Measurements from ENCODE around the gene ZNF835. TPM values are rescaled to one million over a fixed set of nuclear protein-coding genes. Genes with fewer than 3 reads are reported as not detected.
A peak's percentile ranks its signal among the peaks of the same experiment; 100 is the strongest.

ZNF835 gene
- total RNA-seq, 1 donor = not detected

GRCh38 chr19:56642711-56643459, 28.7 kb downstream of the ZNF835 start, which contains the start of gene SMIM17:
SMIM17 (plus strand) TSS chr19:56643159; CDS start chr19:56645668, 2,509 bp downstream.
- H3K4me3 ChIP-seq (ENCODE audit: low read depth, low read length) = no peak within 1 kb of the TSS
- no peak for DNase-seq (ENCODE audit: low read depth)
- no peak for TF ChIP-seq CTCF (IDR thresholded peaks at IDR 0.05; ENCODE audit: insufficient read depth, low read length)

- no peak overlapping the region for H3K4me3 ChIP-seq (ENCODE audit: low read depth, low read length)
- peak; percentile 1 for DNase-seq (ENCODE audit: low read depth)
- no peak for TF ChIP-seq CTCF (IDR thresholded peaks at IDR 0.05; ENCODE audit: insufficient read depth, low read length)
Observed at GRCh38 chr19:56639217-56639616, 32.3 kb downstream of the ZNF835 start.

- peak; percentile 51 for DNase-seq (ENCODE audit: low read depth)
- no peak overlapping the region for H3K4me3 ChIP-seq (ENCODE audit: low read depth, low read length)
- TF ChIP-seq CTCF (IDR thresholded peaks at IDR 0.05; ENCODE audit: insufficient read depth, low read length) = no peak
Observed at GRCh38 chr19:56637976-56638555, 33.5 kb downstream of the ZNF835 start.

GRCh38 chr19:56633021-56633420, 38.5 kb downstream of the ZNF835 start:
- no peak overlapping the region for H3K4me3 ChIP-seq (ENCODE audit: low read depth, low read length)
- no peak for TF ChIP-seq CTCF (IDR thresholded peaks at IDR 0.05; ENCODE audit: insufficient read depth, low read length)
- DNase-seq (ENCODE audit: low read depth) = no peak

- no peak overlapping the region for H3K4me3 ChIP-seq (ENCODE audit: low read depth, low read length)
- DNase-seq (ENCODE audit: low read depth) = no peak
- TF ChIP-seq CTCF (IDR thresholded peaks at IDR 0.05; ENCODE audit: insufficient read depth, low read length) = no peak
Observed at GRCh38 chr19:56625708-56626107, 45.8 kb downstream of the ZNF835 start.

GRCh38 chr19:56623006-56623405, 48.6 kb downstream of the ZNF835 start:
- TF ChIP-seq CTCF (IDR thresholded peaks at IDR 0.05; ENCODE audit: insufficient read depth, low read length) = no peak
- no peak overlapping the region for H3K4me3 ChIP-seq (ENCODE audit: low read depth, low read length)
- DNase-seq (ENCODE audit: low read depth) = no peak
